ENCODE data around the gene ISYNA1.

GRCh38 chr19:18484992-18485391 is 47.1 kb upstream of the ISYNA1 start:
- TF ChIP-seq GATA2 (IDR thresholded peaks at IDR 0.05; ENCODE audit: low read depth, low read length) (no peak), GATA3 (IDR thresholded peaks at IDR 0.05; ENCODE audit: low read depth, low read length) (no peak)
